IPS-NIHi11 (cell line): ENCODE measurements around the gene ARHGEF37.

Experiments
- DNase-seq: peaks from one replicate; pipeline ENCODE4 v3.0.0; 2012; ENCODE audit warnings: mixed read lengths, low spot score

The ARHGEF37 gene

GRCh38 chr5:149675610-149676201, 94.4 kb downstream of the ARHGEF37 start:
- DNase-seq, result peak; percentile 39

DNA sequence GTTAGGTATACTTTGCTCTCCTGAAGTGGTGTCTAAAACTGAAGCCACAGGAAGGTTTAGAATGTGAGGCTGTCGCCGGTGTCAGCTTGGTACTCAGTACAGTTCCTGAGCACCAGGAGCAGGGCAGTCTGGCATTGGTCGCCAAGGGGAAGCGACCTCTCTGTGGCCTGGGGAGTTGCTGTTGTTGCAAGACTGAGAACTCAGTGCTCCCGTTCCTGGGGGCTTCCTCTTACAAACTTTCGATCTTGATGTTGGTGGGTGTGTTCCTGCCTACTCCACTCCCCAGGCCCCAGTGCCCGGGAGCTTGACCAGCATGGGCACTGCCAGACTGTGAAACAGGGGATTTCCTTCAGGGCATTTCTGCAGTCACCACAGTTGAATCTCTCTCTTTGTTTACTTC, 96.4 kb downstream of the ARHGEF37 start:
- DNase-seq, result no peak

DNA sequence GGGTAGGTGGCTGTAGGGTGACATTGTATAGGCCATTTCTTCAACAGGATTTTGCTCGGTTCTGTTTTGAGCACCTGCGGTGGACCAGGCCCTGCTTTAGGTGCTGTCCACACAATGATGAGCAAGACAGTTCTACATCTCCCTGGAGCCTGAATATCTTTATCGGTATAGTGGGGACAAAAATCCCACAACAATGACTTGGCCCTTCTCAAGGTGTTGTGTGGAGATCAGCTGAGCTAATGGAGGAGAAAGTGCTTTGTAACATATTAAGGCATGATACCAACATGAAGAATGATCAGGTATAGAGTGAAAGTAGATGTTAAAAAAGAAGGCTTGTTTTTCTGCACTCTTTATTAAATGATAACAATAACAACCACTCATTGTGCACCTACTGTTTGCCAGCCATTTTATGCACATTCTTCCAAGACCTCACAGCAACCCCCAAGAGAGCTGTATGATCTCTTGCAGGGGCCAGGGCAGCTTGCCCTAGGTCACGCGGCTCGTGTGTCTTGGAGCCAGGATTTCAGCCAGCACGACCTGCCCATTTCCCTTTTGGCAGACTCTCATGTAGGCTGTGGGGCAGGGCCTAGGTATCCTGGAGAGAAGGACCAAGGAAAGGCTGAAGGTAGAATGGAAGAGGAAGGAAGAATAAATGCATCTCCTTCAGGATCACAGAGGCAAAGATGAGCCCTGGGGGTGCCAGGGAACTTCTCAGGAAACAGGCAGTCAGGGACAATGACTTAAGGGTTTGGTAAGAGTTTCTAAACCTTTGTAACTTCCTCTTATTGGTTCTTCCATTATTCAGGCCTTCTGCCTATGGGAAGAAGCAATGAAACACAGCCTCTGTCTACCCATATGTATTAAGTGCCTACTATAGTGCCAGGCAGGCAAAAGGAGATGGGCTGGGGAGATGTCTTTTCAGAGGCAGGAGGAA, 98.8 kb downstream of the ARHGEF37 start:
- no peak for DNase-seq

DNA sequence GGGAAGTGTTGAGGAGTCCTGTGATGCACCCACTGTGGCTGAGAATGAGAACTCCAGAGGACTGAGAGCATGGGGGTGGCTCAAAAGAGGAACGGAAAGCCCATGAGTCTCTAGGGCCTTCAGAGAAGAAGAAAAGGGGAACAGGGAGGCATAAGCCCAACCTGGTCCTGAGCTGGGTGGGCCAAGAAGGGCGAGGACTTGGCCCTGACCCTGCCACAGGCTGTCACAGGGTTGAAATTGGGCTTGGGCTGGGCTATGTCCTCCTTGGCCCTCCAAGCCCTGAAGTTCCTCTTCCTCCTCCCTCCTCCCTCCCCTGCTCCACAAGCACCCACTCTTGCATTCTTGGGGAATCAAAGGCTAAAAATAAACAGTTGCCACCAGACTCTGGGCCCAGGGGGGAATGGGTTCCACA, 99.5 kb downstream of the ARHGEF37 start:
- no peak for DNase-seq

DNA sequence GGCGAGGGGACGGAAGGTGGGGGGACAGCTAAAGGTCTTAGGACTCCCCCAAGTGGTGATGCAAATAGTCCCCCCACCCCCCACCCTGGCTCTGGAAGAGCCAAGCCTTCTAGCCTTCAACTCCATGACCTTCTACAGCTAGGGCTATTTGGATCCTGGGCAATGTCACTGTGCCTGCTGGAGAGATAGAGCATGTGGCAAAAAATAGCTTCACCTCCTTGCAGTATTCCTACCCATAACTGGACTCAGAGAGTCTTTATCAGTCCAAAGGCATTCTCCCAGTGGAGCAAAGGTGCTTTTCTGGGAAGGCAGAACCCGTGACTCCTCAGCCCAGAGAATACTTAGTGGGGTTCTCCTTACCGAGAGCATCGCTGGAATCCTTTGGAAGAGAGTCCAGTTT, 100.0 kb downstream of the ARHGEF37 start:
- DNase-seq, result no peak

DNA sequence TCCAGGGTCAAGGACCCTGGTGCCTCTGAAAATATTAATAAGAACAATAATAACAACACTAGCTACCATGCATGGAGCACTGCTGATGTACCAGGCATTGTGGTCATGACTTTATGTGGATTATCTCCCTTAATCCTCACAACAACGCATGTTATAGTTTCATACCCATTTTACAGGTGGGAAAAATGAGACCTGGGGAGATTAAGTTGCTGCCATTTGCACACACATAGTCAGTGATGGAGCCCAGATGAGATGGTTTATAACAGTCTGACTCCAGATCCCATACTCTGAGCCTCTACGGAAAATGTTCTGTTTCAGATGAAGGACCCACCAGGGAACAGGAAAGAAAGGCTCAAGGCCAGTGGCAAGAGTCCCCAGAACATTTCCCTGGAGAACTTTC, 100.6 kb downstream of the ARHGEF37 start:
- no peak for DNase-seq

- no peak for DNase-seq
Observed at GRCh38 chr5:149682532-149683075, 101.3 kb downstream of the ARHGEF37 start.

GRCh38 chr5:149683964-149684363, 102.7 kb downstream of the ARHGEF37 start:
- no peak for DNase-seq

DNA sequence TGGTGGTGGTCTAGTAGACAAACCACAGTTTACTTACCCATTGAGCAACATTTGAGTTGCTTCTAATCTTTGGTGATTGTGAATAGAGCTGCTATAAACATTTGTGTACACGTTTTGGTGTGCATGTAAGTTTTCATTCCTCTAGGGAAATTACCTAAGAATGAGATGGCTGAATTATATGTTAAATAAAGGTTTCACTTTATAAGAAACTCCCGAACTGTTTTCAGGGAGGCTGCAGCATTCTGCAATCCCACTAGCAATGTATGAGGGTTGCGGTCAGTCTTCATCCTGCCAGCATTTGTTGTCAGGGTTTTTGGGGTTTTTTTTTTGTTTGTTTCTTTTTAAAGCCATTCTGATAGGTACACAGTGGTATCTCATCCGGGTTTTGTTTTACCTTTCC, 103.1 kb downstream of the ARHGEF37 start:
- no peak for DNase-seq
